HFFc6 (cell line): ENCODE measurements around the gene AUH. TPM values are rescaled to one million over a fixed set of nuclear protein-coding genes. Genes with fewer than 3 reads are reported as not detected.

Experiments used
- DNase-seq: peaks from one replicate; pipeline ENCODE4 v3.0.0-alpha.2; 2018
- H3K27ac Mint-ChIP-seq: 2 replicates; pipeline ENCODE4 v1.8.0; 2020; ENCODE audit warnings: mild to moderate bottlenecking, mixed read lengths
- H3K27me3 Mint-ChIP-seq: 2 replicates; pipeline ENCODE4 v1.8.0; 2021; ENCODE audit warnings: mild to moderate bottlenecking, moderate library complexity, mixed read lengths; ENCODE audit not compliant: insufficient read depth
- H3K36me3 Mint-ChIP-seq: 2 replicates; pipeline ENCODE4 v1.8.0; 2021; ENCODE audit warnings: low read depth, mixed read lengths
- H3K4me1 Mint-ChIP-seq: 2 replicates; pipeline ENCODE4 v1.8.0; 2020; ENCODE audit warnings: low read depth, mixed read lengths
- H3K4me3 Mint-ChIP-seq: 2 replicates; pipeline ENCODE4 v1.8.0; 2020; ENCODE audit warnings: mild to moderate bottlenecking, moderate library complexity, mixed read lengths
- H3K9me3 Mint-ChIP-seq: 2 replicates; pipeline ENCODE4 v1.8.0; 2020; ENCODE audit warnings: mild to moderate bottlenecking, mixed read lengths
- CTCF ChIP-seq: fragments of 200-600 bp; sonication (generic); IDR thresholded peaks from 2 replicates; pipeline ENCODE4 v1.5.0; 2021; ENCODE audit warnings: antibody characterized with exemption, mild to moderate bottlenecking
- total RNA-seq, 6 experiments: library from RNA; stranded (reverse); fragmentation: NEBNext Ultra II Directional; extraction: Animal tissue kit (Norgen Biotek cat#: 25700); gene quantifications; 2 replicates in 1 of 6; 3 replicates in 5 of 6; pipeline ENCODE4 v1.2.3, GENCODE V29; 2021

The AUH gene
- total RNA-seq, 6 experiments from 2014 or later, result 9.8 to 11.3 (median 10.6) TPM

GRCh38 chr9:91231619-91232018 is 130.1 kb downstream of the AUH start:
- no peaks in the 10 kb centered on the region for H3K9me3 Mint-ChIP-seq
- H3K4me1 Mint-ChIP-seq, result no peaks in the 10 kb centered on the region
- no peaks in the 10 kb centered on the region for H3K36me3 Mint-ChIP-seq
- DNase-seq, result no peak
- no peaks in the 10 kb centered on the region; the same call in 1 of the 2 replicates for H3K27me3 Mint-ChIP-seq
- no peak for TF ChIP-seq CTCF
- no peak overlapping the region for H3K27ac Mint-ChIP-seq
- no peak overlapping the region for H3K4me3 Mint-ChIP-seq

DNA sequence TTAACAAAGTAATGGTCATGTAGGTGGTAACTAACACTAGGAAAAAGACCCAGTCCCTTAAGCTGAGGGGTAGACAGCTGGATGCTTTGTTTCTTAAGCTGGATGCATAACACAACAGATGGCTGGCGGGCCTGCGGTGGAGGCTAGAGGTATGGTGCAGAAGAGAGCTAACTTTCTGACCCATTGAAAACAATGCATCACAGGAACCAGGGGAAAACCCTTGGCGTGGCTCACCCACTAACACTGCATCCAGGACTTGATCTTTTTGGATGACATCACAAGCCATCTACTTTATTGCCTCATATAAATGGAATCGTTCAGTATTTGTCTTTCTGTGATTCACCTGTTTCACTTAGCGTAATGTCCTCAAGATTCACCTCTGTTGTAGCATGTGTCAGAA is 138.7 kb downstream of the AUH start:
- no peak for TF ChIP-seq CTCF
- Mint-ChIP-seq H3K4me3 (no peak overlapping the region), H3K4me1 (peaks cover 34% of the 10 kb centered on the region), H3K27ac (no peak overlapping the region), H3K9me3 (peaks cover 11% of the 10 kb centered on the region), H3K27me3 (no peaks in the 10 kb centered on the region), H3K36me3 (peaks cover 23% of the 10 kb centered on the region)
- DNase-seq, result no peak

- Mint-ChIP-seq H3K4me3 (no peak overlapping the region), H3K27ac (no peak overlapping the region), H3K27me3 (no peaks in the 10 kb centered on the region), H3K9me3 (peaks cover 11% of the 10 kb centered on the region), H3K4me1 (peaks cover 34% of the 10 kb centered on the region), H3K36me3 (peaks cover 23% of the 10 kb centered on the region)
- TF ChIP-seq CTCF, result no peak
- no peak for DNase-seq
Measured at GRCh38 chr9:91222457-91222856, 139.3 kb downstream of the AUH start.

GRCh38 chr9:91221332-91221731 is 140.4 kb downstream of the AUH start:
- H3K27me3 Mint-ChIP-seq, result no peaks in the 10 kb centered on the region
- TF ChIP-seq CTCF, result no peak
- H3K4me3 Mint-ChIP-seq, result no peak overlapping the region
- H3K4me1 Mint-ChIP-seq, result peaks cover 34% of the 10 kb centered on the region
- peaks cover 23% of the 10 kb centered on the region for H3K36me3 Mint-ChIP-seq
- DNase-seq, result peak; percentile 43
- H3K27ac Mint-ChIP-seq, result peak overlapping the region; percentile 64; the same call in 1 of the 2 replicates
- peaks cover 11% of the 10 kb centered on the region for H3K9me3 Mint-ChIP-seq

- no peak for DNase-seq
- Mint-ChIP-seq H3K9me3 (peaks cover 11% of the 10 kb centered on the region), H3K27me3 (no peaks in the 10 kb centered on the region), H3K36me3 (peaks cover 23% of the 10 kb centered on the region), H3K4me1 (peaks cover 36% of the 10 kb centered on the region), H3K4me3 (no peak overlapping the region), H3K27ac (peak overlapping the region; percentile 64; the same call in 1 of the 2 replicates)
- no peak for TF ChIP-seq CTCF
Measured at GRCh38 chr9:91220491-91221135, 141.1 kb downstream of the AUH start.
